Neural progenitor cell (in vitro differentiated cells): ENCODE data around the gene KLHL6. TPM values are rescaled to one million over a fixed set of nuclear protein-coding genes. Genes with fewer than 3 reads are reported as not detected.

Source experiments
- DNase-seq: peaks from one replicate; pipeline ENCODE4 v3.0.0-alpha.2; 2016; ENCODE audit warnings: low spot score
- H2AFZ ChIP-seq: fragments of 200-600 bp; sonication (generic); replicated peaks from 2 replicates; pipeline ENCODE4 v1.6.1; 2016; ENCODE audit warnings: antibody characterized with exemption
- H3F3A ChIP-seq: fragments of 200-600 bp; sonication (generic); 2 replicates; pipeline ENCODE4 v1.6.1; 2016; ENCODE audit warnings: antibody characterized with exemption, low read depth
- H3K27ac ChIP-seq: fragments of 200-600 bp; sonication (generic); 2 replicates; pipeline ENCODE4 v1.5.1; 2016; ENCODE audit warnings: mild to moderate bottlenecking
- H3K27me3 ChIP-seq: fragments of 200-600 bp; sonication (generic); 2 replicates; pipeline ENCODE4 v1.6.1; 2016; ENCODE audit warnings: mild to moderate bottlenecking, moderate library complexity
- H3K36me3 ChIP-seq: fragments of 200-600 bp; sonication (generic); 2 replicates; pipeline ENCODE4 v1.5.1; 2016
- H3K4me1 ChIP-seq: fragments of 200-600 bp; sonication (generic); 2 replicates; pipeline ENCODE4 v1.6.1; 2016; ENCODE audit warnings: mixed run types
- H3K4me2 ChIP-seq: fragments of 200-600 bp; sonication (generic); 2 replicates; pipeline ENCODE4 v1.6.1; 2016
- H3K4me3 ChIP-seq: fragments of 200-600 bp; sonication (generic); 2 replicates; pipeline ENCODE4 v1.5.1; 2016
- H3K79me2 ChIP-seq: fragments of 200-600 bp; sonication (generic); 2 replicates; pipeline ENCODE4 v1.6.1; 2016; ENCODE audit warnings: low read depth
- H3K9ac ChIP-seq: fragments of 200-600 bp; sonication (generic); 2 replicates; pipeline ENCODE4 v1.6.1; 2016
- H3K9me3 ChIP-seq: fragments of 200-600 bp; sonication (generic); 2 replicates; pipeline ENCODE4 v1.5.1; 2016; ENCODE audit warnings: low read depth
- H4K20me1 ChIP-seq: fragments of 200-600 bp; sonication (generic); 2 replicates; pipeline ENCODE4 v1.6.1; 2016; ENCODE audit warnings: low read depth
- H3K27ac Mint-ChIP-seq: 3 replicates; pipeline ENCODE4 v1.8.0; 2021; ENCODE audit warnings: mixed read lengths
- H3K27me3 Mint-ChIP-seq: 2 replicates; pipeline ENCODE4 v1.8.0; 2022; ENCODE audit warnings: low read depth, mild to moderate bottlenecking, inconsistent platforms, moderate library complexity, mixed read lengths; ENCODE audit not compliant: insufficient read depth
- H3K36me3 Mint-ChIP-seq: 3 replicates; pipeline ENCODE4 v1.8.0; 2021; ENCODE audit warnings: mixed read lengths
- H3K4me1 Mint-ChIP-seq: 3 replicates; pipeline ENCODE4 v1.8.0; 2021; ENCODE audit warnings: mixed read lengths
- H3K4me3 Mint-ChIP-seq: 3 replicates; pipeline ENCODE4 v1.8.0; 2021; ENCODE audit warnings: mild to moderate bottlenecking, moderate library complexity, mixed read lengths
- H3K9me3 Mint-ChIP-seq: 3 replicates; pipeline ENCODE4 v1.8.0; 2020; ENCODE audit warnings: mixed read lengths
- EZH2 ChIP-seq: fragments of 200-600 bp; sonication (generic); IDR thresholded peaks from 2 replicates; pipeline ENCODE4 v1.6.1; 2017; ENCODE audit warnings: antibody characterized with exemption, mild to moderate bottlenecking, moderate library complexity
- EZH2phosphoT487 ChIP-seq: fragments of 200-600 bp; sonication (generic); IDR thresholded peaks from 2 replicates; pipeline ENCODE4 v1.6.1; 2017; ENCODE audit warnings: antibody characterized with exemption
- total RNA-seq: library from RNA; depleted of rRNA; stranded (reverse); fragments of >200 nt; gene quantifications from 2 replicates; pipeline ENCODE4 v1.2.3, GENCODE V29; 2015; ENCODE audit warnings: low replicate concordance
- TF ChIP-seq, protein P1 (sequence below): fragments of 200-600 bp; sonication (generic); IDR thresholded peaks from 2 replicates; pipeline ENCODE4 v1.5.1; 2017; ENCODE audit warnings: antibody characterized with exemption, mild to moderate bottlenecking

KLHL6 gene, protein sequence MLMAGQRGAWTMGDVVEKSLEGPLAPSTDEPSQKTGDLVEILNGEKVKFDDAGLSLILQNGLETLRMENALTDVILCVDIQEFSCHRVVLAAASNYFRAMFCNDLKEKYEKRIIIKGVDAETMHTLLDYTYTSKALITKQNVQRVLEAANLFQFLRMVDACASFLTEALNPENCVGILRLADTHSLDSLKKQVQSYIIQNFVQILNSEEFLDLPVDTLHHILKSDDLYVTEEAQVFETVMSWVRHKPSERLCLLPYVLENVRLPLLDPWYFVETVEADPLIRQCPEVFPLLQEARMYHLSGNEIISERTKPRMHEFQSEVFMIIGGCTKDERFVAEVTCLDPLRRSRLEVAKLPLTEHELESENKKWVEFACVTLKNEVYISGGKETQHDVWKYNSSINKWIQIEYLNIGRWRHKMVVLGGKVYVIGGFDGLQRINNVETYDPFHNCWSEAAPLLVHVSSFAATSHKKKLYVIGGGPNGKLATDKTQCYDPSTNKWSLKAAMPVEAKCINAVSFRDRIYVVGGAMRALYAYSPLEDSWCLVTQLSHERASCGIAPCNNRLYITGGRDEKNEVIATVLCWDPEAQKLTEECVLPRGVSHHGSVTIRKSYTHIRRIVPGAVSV
- total RNA-seq, result 0.09 and 0.40 TPM in 2 replicates

DNA sequence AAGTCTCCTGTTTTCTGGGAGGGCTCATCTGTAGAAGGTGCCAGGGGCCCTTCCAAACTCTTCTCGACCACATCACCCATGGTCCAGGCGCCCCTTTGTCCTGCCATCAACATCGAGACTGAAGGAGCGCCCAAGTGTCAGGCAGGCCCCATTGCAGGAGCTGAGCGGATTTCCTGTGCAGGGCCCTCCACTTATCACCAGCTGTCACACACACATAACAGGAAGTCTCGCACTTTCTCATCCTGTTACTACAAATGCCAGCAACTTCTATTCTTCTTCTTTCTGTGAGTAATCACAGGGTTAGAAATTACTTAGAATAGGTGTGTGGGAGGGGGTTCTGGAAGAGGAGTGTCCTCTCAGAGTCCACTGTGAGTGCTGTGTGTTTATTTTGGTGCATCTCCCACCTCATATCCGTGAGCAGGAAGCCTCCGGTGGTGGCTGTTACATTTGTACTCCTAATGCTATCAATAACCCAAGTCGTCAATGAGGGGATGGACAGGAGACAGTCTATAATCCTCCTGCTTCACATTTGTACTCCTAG lies at the start of gene KLHL6:
KLHL6 (minus strand) TSS at position 166 of the 541 bp plus-strand sequence; CDS start at position 113, 53 bp downstream.
- Histone ChIP-seq H3K27ac (no peak within 1 kb of the TSS), H3K4me3 (no peak within 1 kb of the TSS), H3K9ac (no peak within 1 kb of the TSS), H3K4me2 (no peak within 1 kb of the TSS), H2AFZ (peak within 1 kb of the TSS; percentile 50), H3K36me3 (no peaks in the 10 kb centered on the region), H3K4me1 (no peaks in the 10 kb centered on the region), H3K27me3 (no peaks in the 10 kb centered on the region), H3K79me2 (no peaks in the 10 kb centered on the region), H4K20me1 (no peaks in the 10 kb centered on the region), H3F3A (no peaks in the 10 kb centered on the region), H3K9me3 (no peaks in the 10 kb centered on the region)
- H3K27ac Mint-ChIP-seq, result no peak within 1 kb of the TSS
- H3K27me3 Mint-ChIP-seq, result no peaks in the 10 kb centered on the region
- no peaks in the 10 kb centered on the region for H3K4me1 Mint-ChIP-seq
- no peak for DNase-seq
- no peaks in the 10 kb centered on the region for H3K36me3 Mint-ChIP-seq
- no peak for TF ChIP-seq EZH2
- no peak for TF ChIP-seq EZH2phosphoT487
- TF ChIP-seq, protein P1, sequence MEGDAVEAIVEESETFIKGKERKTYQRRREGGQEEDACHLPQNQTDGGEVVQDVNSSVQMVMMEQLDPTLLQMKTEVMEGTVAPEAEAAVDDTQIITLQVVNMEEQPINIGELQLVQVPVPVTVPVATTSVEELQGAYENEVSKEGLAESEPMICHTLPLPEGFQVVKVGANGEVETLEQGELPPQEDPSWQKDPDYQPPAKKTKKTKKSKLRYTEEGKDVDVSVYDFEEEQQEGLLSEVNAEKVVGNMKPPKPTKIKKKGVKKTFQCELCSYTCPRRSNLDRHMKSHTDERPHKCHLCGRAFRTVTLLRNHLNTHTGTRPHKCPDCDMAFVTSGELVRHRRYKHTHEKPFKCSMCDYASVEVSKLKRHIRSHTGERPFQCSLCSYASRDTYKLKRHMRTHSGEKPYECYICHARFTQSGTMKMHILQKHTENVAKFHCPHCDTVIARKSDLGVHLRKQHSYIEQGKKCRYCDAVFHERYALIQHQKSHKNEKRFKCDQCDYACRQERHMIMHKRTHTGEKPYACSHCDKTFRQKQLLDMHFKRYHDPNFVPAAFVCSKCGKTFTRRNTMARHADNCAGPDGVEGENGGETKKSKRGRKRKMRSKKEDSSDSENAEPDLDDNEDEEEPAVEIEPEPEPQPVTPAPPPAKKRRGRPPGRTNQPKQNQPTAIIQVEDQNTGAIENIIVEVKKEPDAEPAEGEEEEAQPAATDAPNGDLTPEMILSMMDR, result no peak
- no peak within 1 kb of the TSS for H3K4me3 Mint-ChIP-seq
- H3K9me3 Mint-ChIP-seq, result no peaks in the 10 kb centered on the region

DNA sequence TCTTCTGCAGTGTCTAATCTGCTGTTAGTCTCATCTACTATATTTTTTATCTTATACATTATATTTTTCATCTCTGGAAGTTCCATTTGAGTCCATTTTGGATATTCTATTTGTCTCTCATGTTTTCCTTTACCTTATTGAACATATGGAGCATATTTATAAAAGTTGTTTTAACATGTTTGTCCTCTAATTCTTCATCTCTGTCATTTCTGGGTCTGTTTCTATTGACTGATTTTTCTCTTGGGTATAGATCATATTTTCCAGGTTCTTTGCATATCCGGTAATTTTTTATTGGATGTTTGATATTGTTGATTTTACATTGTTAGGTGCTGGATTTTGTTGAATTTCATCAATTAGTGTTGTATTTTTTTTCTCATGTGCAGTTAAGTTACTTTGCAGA lies 42.5 kb upstream of the KLHL6 start:
- no peak overlapping the region for H2AFZ ChIP-seq
- Mint-ChIP-seq H3K27ac (no peak overlapping the region), H3K4me3 (no peak overlapping the region), H3K4me1 (no peaks in the 10 kb centered on the region), H3K27me3 (peaks cover 6% of the 10 kb centered on the region), H3K36me3 (peaks cover 2% of the 10 kb centered on the region), H3K9me3 (peaks cover 21% of the 10 kb centered on the region)
- peaks cover 12% of the 10 kb centered on the region for H3K9me3 ChIP-seq
- H3K4me2 ChIP-seq, result no peak overlapping the region
- H3K4me1 ChIP-seq, result no peaks in the 10 kb centered on the region
- no peaks in the 10 kb centered on the region for H4K20me1 ChIP-seq
- no peaks in the 10 kb centered on the region for H3K79me2 ChIP-seq
- H3K9ac ChIP-seq, result no peak overlapping the region
- DNase-seq, result no peak
- no peaks in the 10 kb centered on the region for H3F3A ChIP-seq
- no peak for TF ChIP-seq EZH2
- TF ChIP-seq, protein P1, result no peak
- TF ChIP-seq EZH2phosphoT487, result no peak
- H3K27me3 ChIP-seq, result no peaks in the 10 kb centered on the region
- H3K36me3 ChIP-seq, result no peaks in the 10 kb centered on the region
- no peak overlapping the region for H3K27ac ChIP-seq
- no peak overlapping the region for H3K4me3 ChIP-seq

DNA sequence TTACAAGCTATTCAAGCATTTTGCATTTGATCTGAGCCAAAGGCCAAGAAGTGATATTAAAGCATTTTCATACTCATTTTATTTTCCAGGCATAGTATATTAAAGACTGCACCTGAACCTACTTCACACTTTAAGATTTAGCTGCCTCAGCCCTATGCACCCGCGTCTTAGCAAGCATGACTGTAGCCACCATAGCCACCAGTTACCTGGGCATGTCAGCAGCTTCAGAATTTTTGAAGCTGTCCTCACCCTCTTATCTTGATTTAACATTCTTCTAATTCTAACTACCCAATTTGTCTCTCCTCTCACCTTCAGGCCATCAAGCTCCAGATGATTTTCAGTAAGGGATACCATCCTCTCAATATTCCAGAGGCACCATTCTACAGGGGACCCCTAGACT lies 39.1 kb upstream of the KLHL6 start:
- Histone ChIP-seq H3F3A (no peaks in the 10 kb centered on the region), H3K4me1 (no peaks in the 10 kb centered on the region), H3K4me3 (no peak overlapping the region), H4K20me1 (no peaks in the 10 kb centered on the region), H3K27ac (no peak overlapping the region), H3K79me2 (no peaks in the 10 kb centered on the region), H3K4me2 (no peak overlapping the region), H3K9ac (no peak overlapping the region), H3K27me3 (no peaks in the 10 kb centered on the region), H3K9me3 (peaks cover 12% of the 10 kb centered on the region), H2AFZ (no peak overlapping the region), H3K36me3 (no peaks in the 10 kb centered on the region)
- Mint-ChIP-seq H3K9me3 (peaks cover 21% of the 10 kb centered on the region), H3K36me3 (peaks cover 2% of the 10 kb centered on the region), H3K27ac (no peak overlapping the region), H3K4me3 (no peak overlapping the region), H3K4me1 (peaks cover 3% of the 10 kb centered on the region), H3K27me3 (peaks cover 9% of the 10 kb centered on the region)
- TF ChIP-seq EZH2 (no peak), EZH2phosphoT487 (no peak)
- TF ChIP-seq, protein P1, result no peak
- no peak for DNase-seq
